ENCODE results near the gene NRG4. TPM values are rescaled to one million over a fixed set of nuclear protein-coding genes. Genes with fewer than 3 reads are reported as not detected.

NRG4 gene
- total and polyA plus RNA-seq, 2 donors (not counting 3 experiments of a cell fraction or from before 2014, with no cell fraction given), result not detected

- CTCF ChIA-PET, result no interaction called here
- BruUV-seq (replicated peaks), result no TSS peak
- dilution Hi-C loops (cut with MboI; ENCODE audit: extremely low pct_ligation_motif_present, low sequenced_read_pairs), result no loop called here
Observed at GRCh38 chr15:75961331-75961730, 50.9 kb downstream of the NRG4 start.

More at GRCh38 chr15:75961331-75961730, 50.9 kb downstream of the NRG4 start:
- H3K4me3 ChIP-seq (replicated peaks in 1 of 3; ENCODE audit: insufficient read depth in 1 of 3, low read depth in 1 of 3, low read length in 3 of 3), result no peak overlapping the region
- no peaks in the 10 kb centered on the region for H3K4me1 ChIP-seq (ENCODE audit: control insufficient read depth, extremely low read depth, insufficient read depth, low read length)
- no peak for DNase-seq (ENCODE audit: low read depth, low spot score)
- H4K20me1 ChIP-seq (replicated peaks; ENCODE audit: control insufficient read depth, extremely low read depth, insufficient read depth, low read length), result no peaks in the 10 kb centered on the region
- intact Hi-C loops (cut with micrococcal nuclease), result no loop called here
- no peak overlapping the region for H3K4me2 ChIP-seq (ENCODE audit: insufficient read depth, low read length)
- TF ChIP-seq POLR2AphosphoS5 (IDR thresholded peaks at IDR 0.05; ENCODE audit: insufficient read depth, low read depth, low read length) (no peak), GATA2 (IDR thresholded peaks at IDR 0.05; ENCODE audit: insufficient read depth, insufficient read length, low read depth, low read length) (no peak), FOS (IDR thresholded peaks at IDR 0.05; ENCODE audit: borderline replicate concordance, insufficient read depth, low read length) (no peak), POLR2A (IDR thresholded peaks at IDR 0.05; ENCODE audit: low read depth, low read length) (no peak), MAX (IDR thresholded peaks at IDR 0.05; ENCODE audit: insufficient read depth, insufficient read length) (no peak), JUN (IDR thresholded peaks at IDR 0.05; ENCODE audit: borderline replicate concordance, insufficient read depth, insufficient read length, low read depth) (no peak), EZH2 (IDR thresholded peaks at IDR 0.05; ENCODE audit: borderline replicate concordance, low read depth, low read length, severe bottlenecking) (no peak), CTCF (IDR thresholded peaks at IDR 0.05; ENCODE audit: extremely low read depth in 1 of 2, insufficient read depth in 1 of 2, low read depth in 1 of 2, low read length in 2 of 2) (no peak), MYC (IDR thresholded peaks at IDR 0.05; ENCODE audit: low read depth, low read length) (no peak)
- FAIRE-seq, result no peak
- H2AFZ ChIP-seq (ENCODE audit: low read depth, low read length), result no peak overlapping the region
- H3K79me2 ChIP-seq (ENCODE audit: control insufficient read depth, insufficient read depth, low read length), result no peaks in the 10 kb centered on the region
- no peaks in the 10 kb centered on the region for H3K9me3 ChIP-seq (replicated peaks; ENCODE audit: control insufficient read depth, insufficient read depth, low read length)
- peaks cover 5 to 22% of the 10 kb centered on the region in 2 experiments for H3K27me3 ChIP-seq (ENCODE audit: control insufficient read depth in 2 of 2, insufficient read depth in 2 of 2, low read length in 2 of 2)
- no peaks in the 10 kb centered on the region for H3K9me1 ChIP-seq (replicated peaks; ENCODE audit: control insufficient read depth, extremely low read depth, insufficient read depth, low read length)
- H3K36me3 ChIP-seq (ENCODE audit: control insufficient read depth in 2 of 2, extremely low read depth in 1 of 2, insufficient read depth in 2 of 2, low read length in 2 of 2), result no peaks in the 10 kb centered on the region
- H3K9ac ChIP-seq (replicated peaks; ENCODE audit: extremely low read depth, insufficient read depth, low read length), result no peak overlapping the region
- POLR2A ChIA-PET, result no interaction called here
- no peak overlapping the region for H3K27ac ChIP-seq (ENCODE audit: insufficient read depth, low read depth, low read length)
